ENCODE results near the gene TAF8. TPM values are rescaled to one million over a fixed set of nuclear protein-coding genes. Genes with fewer than 3 reads are reported as not detected.

The TAF8 gene
- total RNA-seq (2022; extraction: Qiagen RNA extraction; ENCODE audit: low read depth), result 11.2 to 13.1 TPM (median 12.2 TPM) in 5 replicates

GRCh38 chr6:42050297-42051267 lies at the start of gene TAF8:
Gene TAF8 (plus strand): TSS chr6:42050524. CDS start chr6:42050542, 18 bp downstream.

Other genes with a start within 250 kb of the TAF8 start
- gene USP49, start 155.1 kb upstream of the TAF8 start, total RNA-seq (2022; extraction: Qiagen RNA extraction; ENCODE audit: low read depth), result 0.69 to 1.4 TPM (median 1.2 TPM) in 5 replicates
- gene MED20, start 129.4 kb upstream of the TAF8 start, total RNA-seq (2022; extraction: Qiagen RNA extraction; ENCODE audit: low read depth), result 11.0 to 15.6 TPM (median 13.0 TPM) in 5 replicates
- gene BYSL, start 129.0 kb upstream of the TAF8 start, total RNA-seq (2022; extraction: Qiagen RNA extraction; ENCODE audit: low read depth), result 33.1 to 51.5 TPM (median 40.3 TPM) in 5 replicates
- 116 to 179 TPM (median 176 TPM) in 5 replicates for gene CCND3, start 108.7 kb upstream of the TAF8 start, total RNA-seq (2022; extraction: Qiagen RNA extraction; ENCODE audit: low read depth)
- 0.96 to 2.0 TPM (median 1.3 TPM) in 5 replicates for gene C6orf132, start 92.1 kb downstream of the TAF8 start, total RNA-seq (2022; extraction: Qiagen RNA extraction; ENCODE audit: low read depth)
- not detected in 5 replicates for gene GUCA1A, start 122.8 kb downstream of the TAF8 start, total RNA-seq (2022; extraction: Qiagen RNA extraction; ENCODE audit: low read depth)
- gene GUCA1B, start 144.4 kb downstream of the TAF8 start, total RNA-seq (2022; extraction: Qiagen RNA extraction; ENCODE audit: low read depth), result 0.45 to 0.87 TPM (median 0.57 TPM) in 5 replicates
- 26.8 to 42.1 TPM (median 39.1 TPM) in 5 replicates for gene MRPS10, start 167.3 kb downstream of the TAF8 start, total RNA-seq (2022; extraction: Qiagen RNA extraction; ENCODE audit: low read depth)